Neuronal stem cell (in vitro differentiated cells): ENCODE results near the gene PHF13.
A peak's percentile ranks its signal among the peaks of the same experiment; 100 is the strongest.

Source experiments
- DNase-seq: peaks from one replicate; pipeline ENCODE4 v3.0.0-alpha.2; 2013; ENCODE audit warnings: low spot score
- H2AFZ ChIP-seq: one replicate; pipeline ENCODE4 v1.6.1; 2013; ENCODE audit warnings: mild to moderate bottlenecking, low read length, inconsistent platforms
- H2AK5ac ChIP-seq: 2 replicates; pipeline ENCODE4 v1.6.1; 2013; ENCODE audit warnings: low read depth, mild to moderate bottlenecking, inconsistent platforms, low read length, moderate library complexity, mixed read lengths
- H2BK120ac ChIP-seq: 2 replicates; pipeline ENCODE4 v1.6.1; 2013; ENCODE audit warnings: low read depth, mild to moderate bottlenecking, inconsistent platforms, low read length, moderate library complexity, mixed read lengths
- H2BK12ac ChIP-seq: one replicate; pipeline ENCODE4 v1.6.1; 2013; ENCODE audit warnings: low read length, inconsistent platforms
- H2BK15ac ChIP-seq: 2 replicates; pipeline ENCODE4 v1.6.1; 2013; ENCODE audit warnings: mild to moderate bottlenecking, low read length, inconsistent platforms, mixed read lengths
- H2BK5ac ChIP-seq: one replicate; pipeline ENCODE4 v1.6.1; 2013; ENCODE audit warnings: inconsistent platforms, mild to moderate bottlenecking, low read length, moderate library complexity
- H3K14ac ChIP-seq: one replicate; pipeline ENCODE4 v1.6.1; 2013; ENCODE audit warnings: low read length, inconsistent platforms
- H3K18ac ChIP-seq: 2 replicates; pipeline ENCODE4 v1.6.1; 2013; ENCODE audit warnings: low read length, inconsistent platforms
- H3K23ac ChIP-seq: 2 replicates; pipeline ENCODE4 v1.6.1; 2013; ENCODE audit warnings: low read depth, mild to moderate bottlenecking, mixed read lengths, low read length, inconsistent platforms; ENCODE audit not compliant: poor library complexity
- H3K27ac ChIP-seq: replicated peaks from 3 replicates; pipeline ENCODE4 v1.5.1; 2013; ENCODE audit warnings: low read length, inconsistent platforms
- H3K27me3 ChIP-seq, 3 experiments: 2 replicates each; pipeline ENCODE4 v1.6.1; 2013; ENCODE audit warnings: low read length in 3 of 3, mild to moderate bottlenecking in 2 of 3, inconsistent platforms in 1 of 3, low read depth in 1 of 3, mixed read lengths in 1 of 3, moderate library complexity in 1 of 3; ENCODE audit not compliant: control insufficient read depth in 3 of 3, insufficient read depth in 3 of 3
- H3K36me3 ChIP-seq, 2 donors: replicated peaks in 1 of 2; 2 replicates each; pipeline ENCODE4 v1.6.1; 2013; ENCODE audit warnings: low read length in 2 of 2; ENCODE audit not compliant: control insufficient read depth in 2 of 2, insufficient read depth in 2 of 2
- H3K4ac ChIP-seq: 2 replicates; pipeline ENCODE4 v1.6.1; 2013; ENCODE audit warnings: inconsistent platforms, mild to moderate bottlenecking, low read length, moderate library complexity
- H3K4me1 ChIP-seq, 2 donors: 1 replicate in 1 of 2; 2 replicates in 1 of 2; pipeline ENCODE4 v1.6.1; 2013; ENCODE audit warnings: low read length in 2 of 2, low read depth in 1 of 2; ENCODE audit not compliant: control insufficient read depth in 2 of 2, insufficient read depth in 1 of 2
- H3K4me2 ChIP-seq: one replicate; pipeline ENCODE4 v1.6.1; 2013; ENCODE audit warnings: mild to moderate bottlenecking, low read length, inconsistent platforms; ENCODE audit not compliant: insufficient read depth, poor library complexity, severe bottlenecking
- H3K4me3 ChIP-seq, 2 donors: 2 replicates each; pipeline ENCODE4 v1.5.1; 2013; ENCODE audit warnings: low read length in 2 of 2, mild to moderate bottlenecking in 2 of 2, inconsistent platforms in 1 of 2, moderate library complexity in 1 of 2
- H3K79me1 ChIP-seq: one replicate; pipeline ENCODE4 v1.6.1; 2013; ENCODE audit warnings: low read depth, mild to moderate bottlenecking, inconsistent platforms, low read length, moderate library complexity
- H3K9ac ChIP-seq: one replicate; pipeline ENCODE4 v1.6.1; 2013; ENCODE audit warnings: mild to moderate bottlenecking, low read depth, low read length, inconsistent platforms; ENCODE audit not compliant: poor library complexity
- H3K9me3 ChIP-seq, 2 donors: replicated peaks in 1 of 2; 2 replicates each; pipeline versions ENCODE3 to v1.6.1; 2013; ENCODE audit warnings: low read length in 2 of 2, mild to moderate bottlenecking in 2 of 2, inconsistent platforms in 1 of 2, low read depth in 1 of 2, mixed read lengths in 1 of 2, moderate library complexity in 1 of 2; ENCODE audit not compliant: control insufficient read depth in 2 of 2, insufficient read depth in 1 of 2
- H4K8ac ChIP-seq: one replicate; pipeline ENCODE4 v1.6.1; 2013; ENCODE audit warnings: low read depth, mild to moderate bottlenecking, inconsistent platforms, low read length, moderate library complexity
- H4K91ac ChIP-seq: one replicate; pipeline ENCODE4 v1.6.1; 2013; ENCODE audit warnings: low read length, low read depth, mild to moderate bottlenecking, inconsistent platforms; ENCODE audit not compliant: poor library complexity
- WGBS, 2 donors: extraction: QIAGEN DNeasy Blood & Tissue Kit; methylation state at CpG; one replicate each; pipeline ENCODE4 v1.1.7; 2013; ENCODE audit warnings: missing lambda C conversion rate in 2 of 2, mixed read lengths in 1 of 2; ENCODE audit not compliant: insufficient read length in 2 of 2, insufficient replicate concordance in 1 of 2; ENCODE audit errors: extremely low coverage in 2 of 2; 5-methylcytosine and 5-hydroxymethylcytosine counted together

The PHF13 gene

GRCh38 chr1:6591222-6591621 is 22.3 kb upstream of the PHF13 start:
- no peak overlapping the region for H3K4me3 ChIP-seq
- H3K9ac ChIP-seq: peak overlapping the region; percentile 72
- H2BK12ac ChIP-seq: no peak overlapping the region
- no peaks in the 10 kb centered on the region for H3K4me1 ChIP-seq
- H3K4ac ChIP-seq: no peak overlapping the region
- no peak overlapping the region for H3K4me2 ChIP-seq
- H3K23ac ChIP-seq: peak overlapping the region; percentile 8
- no peak overlapping the region for H3K14ac ChIP-seq
- no peaks in the 10 kb centered on the region for H3K9me3 ChIP-seq
- H2AFZ ChIP-seq: no peak overlapping the region
- H4K8ac ChIP-seq: no peak overlapping the region
- no peak overlapping the region for H3K18ac ChIP-seq
- peaks cover 53 to 91% of the 10 kb centered on the region in 2 donors for H3K36me3 ChIP-seq
- peaks cover 8% of the 10 kb centered on the region for H3K79me1 ChIP-seq
- no peak overlapping the region for H2BK120ac ChIP-seq
- DNase-seq: no peak
- H3K27me3 ChIP-seq: no peaks in the 10 kb centered on the region
- H2AK5ac ChIP-seq: no peak overlapping the region
- H4K91ac ChIP-seq: no peak overlapping the region
- no peak overlapping the region for H3K27ac ChIP-seq
- no peak overlapping the region for H2BK5ac ChIP-seq
- no CpG with 5 or more reads among the region's 13 CpGs for WGBS, 2 donors
- no peak overlapping the region for H2BK15ac ChIP-seq

- no peak overlapping the region for H3K27ac ChIP-seq
These were observed 21.9 kb upstream of the PHF13 start for GRCh38 chr1:6591644-6592043.

DNA sequence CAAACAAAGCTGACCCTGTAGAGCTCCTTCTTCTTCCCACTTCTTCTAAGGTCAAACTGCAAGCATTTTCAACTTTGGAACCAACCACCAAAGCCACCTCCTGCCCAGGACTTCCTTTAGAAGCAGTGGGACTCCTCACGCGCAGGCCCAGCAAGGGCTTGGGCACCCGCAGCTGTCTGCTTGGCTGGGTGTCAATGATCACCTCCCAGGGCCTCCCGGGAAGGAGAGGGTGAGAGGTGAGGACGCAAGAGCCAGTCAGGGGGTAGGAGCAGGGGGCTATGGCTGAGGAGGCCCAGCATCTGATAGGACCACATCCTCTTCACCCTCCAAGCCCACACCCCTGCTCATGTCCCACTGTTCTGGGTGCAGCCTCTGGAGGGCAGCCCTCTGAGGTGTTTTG is 21.1 kb upstream of the PHF13 start:
- Histone ChIP-seq H3K4ac (no peak overlapping the region), H2BK15ac (no peak overlapping the region), H4K91ac (no peak overlapping the region), H2BK120ac (no peak overlapping the region), H3K14ac (no peak overlapping the region), H2AFZ (no peak overlapping the region), H3K4me3 (no peak overlapping the region), H3K9me3 (no peaks in the 10 kb centered on the region), H3K36me3 (peaks cover 58 to 98% of the 10 kb centered on the region in 2 donors), H2BK5ac (peak overlapping the region; percentile 22), H4K8ac (no peak overlapping the region), H3K9ac (no peak overlapping the region), H3K27me3 (no peaks in the 10 kb centered on the region), H2AK5ac (no peak overlapping the region), H3K18ac (no peak overlapping the region), H3K4me1 (no peaks in the 10 kb centered on the region), H3K27ac (no peak overlapping the region), H3K23ac (no peak overlapping the region), H2BK12ac (no peak overlapping the region), H3K4me2 (no peak overlapping the region), H3K79me1 (peaks cover 7% of the 10 kb centered on the region)
- no peak for DNase-seq
- WGBS, 2 donors: no CpG with 5 or more reads among the region's 5 CpGs

More at GRCh38 chr1:6591644-6592043, 21.9 kb upstream of the PHF13 start:
- H3K4me1 ChIP-seq: no peaks in the 10 kb centered on the region
- no peaks in the 10 kb centered on the region for H3K9me3 ChIP-seq
- H3K36me3 ChIP-seq: peaks cover 55 to 96% of the 10 kb centered on the region in 2 donors
- H3K23ac ChIP-seq: peak overlapping the region; percentile 8
- no peak overlapping the region for H4K8ac ChIP-seq
- H2AFZ ChIP-seq: no peak overlapping the region
- no peaks in the 10 kb centered on the region for H3K27me3 ChIP-seq
- no peak overlapping the region for H3K4me2 ChIP-seq
- H3K9ac ChIP-seq: peak overlapping the region; percentile 72
- H3K18ac ChIP-seq: no peak overlapping the region
- H4K91ac ChIP-seq: no peak overlapping the region
- no peak overlapping the region for H2AK5ac ChIP-seq
- WGBS, 2 donors: no CpG with 5 or more reads among the region's 6 CpGs
- H3K4me3 ChIP-seq: no peak overlapping the region
- H2BK5ac ChIP-seq: no peak overlapping the region
- H3K79me1 ChIP-seq: peaks cover 7% of the 10 kb centered on the region
- no peak overlapping the region for H2BK12ac ChIP-seq
- no peak overlapping the region for H2BK15ac ChIP-seq
- H3K4ac ChIP-seq: no peak overlapping the region
- H2BK120ac ChIP-seq: no peak overlapping the region
- H3K14ac ChIP-seq: no peak overlapping the region
- DNase-seq: no peak

DNA sequence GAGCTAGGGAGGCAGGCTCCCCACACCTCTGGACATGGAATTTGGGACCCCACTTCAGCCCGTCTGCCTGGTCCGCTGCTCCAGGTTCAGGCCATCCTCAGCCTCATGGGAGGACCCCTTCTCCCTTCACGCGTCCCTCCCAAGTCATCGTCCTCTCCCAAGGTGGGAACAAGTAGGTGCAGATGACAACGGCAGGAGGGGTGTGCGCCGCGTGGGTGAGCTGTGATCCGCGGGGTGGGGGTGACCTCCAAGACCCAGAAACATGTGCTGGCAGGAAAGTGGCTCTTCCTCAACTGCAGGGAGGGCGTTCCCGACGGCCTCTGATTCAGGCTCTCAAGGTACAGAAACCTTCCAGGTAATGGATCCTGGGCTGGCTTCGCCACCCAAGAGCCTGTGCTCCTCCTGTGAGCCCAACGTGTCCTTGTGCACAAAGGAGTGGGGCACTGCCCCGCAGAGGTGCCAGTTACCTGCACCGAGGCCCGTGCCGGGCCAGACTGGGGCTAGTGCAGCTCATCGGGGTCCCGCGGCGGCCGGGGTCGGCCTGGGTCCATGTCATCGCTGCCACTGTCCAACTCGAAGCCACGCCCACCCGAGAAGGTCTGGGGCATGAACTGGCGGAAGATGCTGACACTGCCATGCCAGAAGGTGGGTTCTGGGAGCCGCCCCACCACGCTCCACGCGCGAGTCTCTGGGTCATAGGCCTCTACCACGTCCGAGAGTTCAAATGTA is 20.5 kb upstream of the PHF13 start:
- H3K23ac ChIP-seq: peak overlapping the region; percentile 38
- H3K4me1 ChIP-seq: no peaks in the 10 kb centered on the region
- H3K4ac ChIP-seq: no peak overlapping the region
- H3K27me3 ChIP-seq: no peaks in the 10 kb centered on the region
- H3K18ac ChIP-seq: no peak overlapping the region
- no peak overlapping the region for H3K27ac ChIP-seq
- H2AFZ ChIP-seq: no peak overlapping the region
- H4K8ac ChIP-seq: no peak overlapping the region
- peaks cover 5% of the 10 kb centered on the region for H3K79me1 ChIP-seq
- H3K4me3 ChIP-seq: no peak overlapping the region
- no peaks in the 10 kb centered on the region for H3K9me3 ChIP-seq
- peak overlapping the region; percentile 22 for H2BK5ac ChIP-seq
- H2AK5ac ChIP-seq: no peak overlapping the region
- H2BK12ac ChIP-seq: no peak overlapping the region
- H3K36me3 ChIP-seq: peaks cover 58 to 98% of the 10 kb centered on the region in 2 donors
- H4K91ac ChIP-seq: no peak overlapping the region
- no CpG with 5 or more reads among the region's 38 CpGs for WGBS, 2 donors
- H3K14ac ChIP-seq: no peak overlapping the region
- H2BK120ac ChIP-seq: no peak overlapping the region
- no peak overlapping the region for H2BK15ac ChIP-seq
- H3K4me2 ChIP-seq: no peak overlapping the region
- no peak for DNase-seq
- H3K9ac ChIP-seq: peak overlapping the region; percentile 50
